ENCODE results near the gene CX3CL1. TPM values are rescaled to one million over a fixed set of nuclear protein-coding genes. Genes with fewer than 3 reads are reported as not detected.

CX3CL1 gene
- total and polyA plus RNA-seq, 2 of the 13 experiments (the other 11 are each of a cell fraction or from before 2014, with no cell fraction given) = 57.3 to 60.8 TPM

GRCh38 chr16:57372372-57373116 lies at the start of gene CX3CL1 (continued):
- TF ChIP-seq ZNF770 (CRISPR knock-in tag; IDR thresholded peaks at IDR 0.05) (peak; percentile 55; the same call in 1 of the 2 replicates), ZBTB40 (IDR thresholded peaks at IDR 0.05) (no peak), ZBTB40 (CRISPR knock-in tag; IDR thresholded peaks at IDR 0.05) (peak; percentile 66), ZNF121 (CRISPR knock-in tag; IDR thresholded peaks at IDR 0.05) (no peak), HOXA5 (CRISPR knock-in tag; IDR thresholded peaks at IDR 0.05) (no peak; the same call in 1 of the 2 replicates), ZNF678 (CRISPR knock-in tag; IDR thresholded peaks at IDR 0.05) (peak; percentile 30; the same call in 1 of the 2 replicates), ZNF282 (IDR thresholded peaks at IDR 0.05; ENCODE audit: partially characterized antibody) (no peak), PHF8 (CRISPR knock-in tag; IDR thresholded peaks at IDR 0.05) (peak; percentile 81), ZNF451 (CRISPR knock-in tag; IDR thresholded peaks at IDR 0.05) (peak; percentile 68), PAXIP1 (CRISPR knock-in tag; conservative IDR thresholded peaks at IDR 0.05) (peak; percentile 99), KDM2A (CRISPR knock-in tag; IDR thresholded peaks at IDR 0.05; ENCODE audit: borderline replicate concordance, low read depth) (peak; percentile 89), ZNF549 (CRISPR knock-in tag; IDR thresholded peaks at IDR 0.05) (no peak), NR2F6 (IDR thresholded peaks at IDR 0.05) (no peak; the same call in none of the 2 replicates), NR2F6 (CRISPR knock-in tag; IDR thresholded peaks at IDR 0.05) (peak; percentile 5; the same call in 1 of the 2 replicates), CENPX (CRISPR knock-in tag; IDR thresholded peaks at IDR 0.05) (no peak), ZNF775 (CRISPR knock-in tag; IDR thresholded peaks at IDR 0.05; ENCODE audit: borderline replicate concordance) (peak; percentile 62; the same call in 1 of the 2 replicates)

All from HepG2 (cell line).